Neural progenitor cell (in vitro differentiated cells): Measurements from ENCODE around the gene KANK4. TPM values are rescaled to one million over a fixed set of nuclear protein-coding genes. Genes with fewer than 3 reads are reported as not detected.

ENCODE experiments used
- DNase-seq: peaks from one replicate; pipeline ENCODE4 v3.0.0-alpha.2; 2016; ENCODE audit warnings: low spot score
- H2AFZ ChIP-seq: fragments of 200-600 bp; sonication (generic); replicated peaks from 2 replicates; pipeline ENCODE4 v1.6.1; 2016; ENCODE audit warnings: antibody characterized with exemption
- H3F3A ChIP-seq: fragments of 200-600 bp; sonication (generic); 2 replicates; pipeline ENCODE4 v1.6.1; 2016; ENCODE audit warnings: antibody characterized with exemption, low read depth
- H3K27ac ChIP-seq: fragments of 200-600 bp; sonication (generic); 2 replicates; pipeline ENCODE4 v1.5.1; 2016; ENCODE audit warnings: mild to moderate bottlenecking
- H3K27me3 ChIP-seq: fragments of 200-600 bp; sonication (generic); 2 replicates; pipeline ENCODE4 v1.6.1; 2016; ENCODE audit warnings: mild to moderate bottlenecking, moderate library complexity
- H3K36me3 ChIP-seq: fragments of 200-600 bp; sonication (generic); 2 replicates; pipeline ENCODE4 v1.5.1; 2016
- H3K4me1 ChIP-seq: fragments of 200-600 bp; sonication (generic); 2 replicates; pipeline ENCODE4 v1.6.1; 2016; ENCODE audit warnings: mixed run types
- H3K4me2 ChIP-seq: fragments of 200-600 bp; sonication (generic); 2 replicates; pipeline ENCODE4 v1.6.1; 2016
- H3K4me3 ChIP-seq: fragments of 200-600 bp; sonication (generic); 2 replicates; pipeline ENCODE4 v1.5.1; 2016
- H3K79me2 ChIP-seq: fragments of 200-600 bp; sonication (generic); 2 replicates; pipeline ENCODE4 v1.6.1; 2016; ENCODE audit warnings: low read depth
- H3K9ac ChIP-seq: fragments of 200-600 bp; sonication (generic); 2 replicates; pipeline ENCODE4 v1.6.1; 2016
- H3K9me3 ChIP-seq: fragments of 200-600 bp; sonication (generic); 2 replicates; pipeline ENCODE4 v1.5.1; 2016; ENCODE audit warnings: low read depth
- H4K20me1 ChIP-seq: fragments of 200-600 bp; sonication (generic); 2 replicates; pipeline ENCODE4 v1.6.1; 2016; ENCODE audit warnings: low read depth
- H3K27ac Mint-ChIP-seq: 3 replicates; pipeline ENCODE4 v1.8.0; 2021; ENCODE audit warnings: mixed read lengths
- H3K27me3 Mint-ChIP-seq: 2 replicates; pipeline ENCODE4 v1.8.0; 2022; ENCODE audit warnings: low read depth, mild to moderate bottlenecking, inconsistent platforms, moderate library complexity, mixed read lengths; ENCODE audit not compliant: insufficient read depth
- H3K36me3 Mint-ChIP-seq: 3 replicates; pipeline ENCODE4 v1.8.0; 2021; ENCODE audit warnings: mixed read lengths
- H3K4me1 Mint-ChIP-seq: 3 replicates; pipeline ENCODE4 v1.8.0; 2021; ENCODE audit warnings: mixed read lengths
- H3K4me3 Mint-ChIP-seq: 3 replicates; pipeline ENCODE4 v1.8.0; 2021; ENCODE audit warnings: mild to moderate bottlenecking, moderate library complexity, mixed read lengths
- H3K9me3 Mint-ChIP-seq: 3 replicates; pipeline ENCODE4 v1.8.0; 2020; ENCODE audit warnings: mixed read lengths
- CTCF ChIP-seq: fragments of 200-600 bp; sonication (generic); IDR thresholded peaks from 2 replicates; pipeline ENCODE4 v1.5.1; 2017; ENCODE audit warnings: antibody characterized with exemption, mild to moderate bottlenecking
- EZH2 ChIP-seq: fragments of 200-600 bp; sonication (generic); IDR thresholded peaks from 2 replicates; pipeline ENCODE4 v1.6.1; 2017; ENCODE audit warnings: antibody characterized with exemption, mild to moderate bottlenecking, moderate library complexity
- EZH2phosphoT487 ChIP-seq: fragments of 200-600 bp; sonication (generic); IDR thresholded peaks from 2 replicates; pipeline ENCODE4 v1.6.1; 2017; ENCODE audit warnings: antibody characterized with exemption
- total RNA-seq: library from RNA; depleted of rRNA; stranded (reverse); fragments of >200 nt; gene quantifications from 2 replicates; pipeline ENCODE4 v1.2.3, GENCODE V29; 2015; ENCODE audit warnings: low replicate concordance

Gene KANK4
- total RNA-seq, 1 donor from 2014 or later: not detected

GRCh38 chr1:62304975-62305374 is 14.3 kb downstream of the KANK4 start:
- H3K9me3 Mint-ChIP-seq: no peaks in the 10 kb centered on the region
- H4K20me1 ChIP-seq: no peaks in the 10 kb centered on the region
- H3K9ac ChIP-seq: no peak overlapping the region
- no peak overlapping the region for H3K27ac ChIP-seq
- no peak overlapping the region for H3K4me3 ChIP-seq
- H3K4me1 Mint-ChIP-seq: peaks cover 6% of the 10 kb centered on the region
- peaks cover 4% of the 10 kb centered on the region for H3K27me3 ChIP-seq
- H3K4me1 ChIP-seq: peaks cover 5% of the 10 kb centered on the region
- H3K9me3 ChIP-seq: no peaks in the 10 kb centered on the region
- no peak overlapping the region for H3K4me3 Mint-ChIP-seq
- H3K27ac Mint-ChIP-seq: no peak overlapping the region
- no peak overlapping the region for H2AFZ ChIP-seq
- no peak overlapping the region for H3K4me2 ChIP-seq
- peaks cover 13% of the 10 kb centered on the region for H3K27me3 Mint-ChIP-seq
- H3K36me3 Mint-ChIP-seq: no peaks in the 10 kb centered on the region
- no peak for DNase-seq
- no peaks in the 10 kb centered on the region for H3K36me3 ChIP-seq
- H3F3A ChIP-seq: no peaks in the 10 kb centered on the region
- TF ChIP-seq EZH2 (no peak), CTCF (no peak), EZH2phosphoT487 (no peak)
- H3K79me2 ChIP-seq: no peaks in the 10 kb centered on the region

- peaks cover 9% of the 10 kb centered on the region for H3K4me1 ChIP-seq
- no peak for DNase-seq
- no peaks in the 10 kb centered on the region for H4K20me1 ChIP-seq
- no peak overlapping the region for H3K4me3 ChIP-seq
- H3K9me3 ChIP-seq: no peaks in the 10 kb centered on the region
- Mint-ChIP-seq H3K4me3 (no peak overlapping the region), H3K27me3 (peaks cover 10% of the 10 kb centered on the region), H3K4me1 (peaks cover 5% of the 10 kb centered on the region), H3K36me3 (no peaks in the 10 kb centered on the region), H3K27ac (no peak overlapping the region), H3K9me3 (no peaks in the 10 kb centered on the region)
- no peak overlapping the region for H3K9ac ChIP-seq
- no peak overlapping the region for H3K4me2 ChIP-seq
- H2AFZ ChIP-seq: no peak overlapping the region
- no peaks in the 10 kb centered on the region for H3K36me3 ChIP-seq
- H3F3A ChIP-seq: no peaks in the 10 kb centered on the region
- no peak overlapping the region for H3K27ac ChIP-seq
- no peaks in the 10 kb centered on the region for H3K79me2 ChIP-seq
- H3K27me3 ChIP-seq: peaks cover 5% of the 10 kb centered on the region
- TF ChIP-seq CTCF (no peak), EZH2 (no peak), EZH2phosphoT487 (no peak)
These were observed 14.7 kb downstream of the KANK4 start for GRCh38 chr1:62304515-62304914.

GRCh38 chr1:62301726-62302390 is 17.4 kb downstream of the KANK4 start:
- Histone ChIP-seq H3K79me2 (no peaks in the 10 kb centered on the region), H4K20me1 (no peaks in the 10 kb centered on the region)

More at GRCh38 chr1:62301726-62302390, 17.4 kb downstream of the KANK4 start:
- no peaks in the 10 kb centered on the region for H3F3A ChIP-seq
- no peak for DNase-seq
- H3K4me2 ChIP-seq: no peak overlapping the region
- no peaks in the 10 kb centered on the region for H3K9me3 Mint-ChIP-seq
- peaks cover 5% of the 10 kb centered on the region for H3K27me3 ChIP-seq
- no peaks in the 10 kb centered on the region for H3K36me3 Mint-ChIP-seq
- no peak overlapping the region for H3K27ac Mint-ChIP-seq
- H3K4me1 Mint-ChIP-seq: peaks cover 15% of the 10 kb centered on the region
- H3K4me3 Mint-ChIP-seq: no peak overlapping the region
- no peak overlapping the region for H3K4me3 ChIP-seq
- no peak overlapping the region for H3K9ac ChIP-seq
- TF ChIP-seq EZH2 (no peak), CTCF (no peak), EZH2phosphoT487 (no peak)
- H3K36me3 ChIP-seq: no peaks in the 10 kb centered on the region
- H2AFZ ChIP-seq: no peak overlapping the region
- no peaks in the 10 kb centered on the region for H3K9me3 ChIP-seq
- H3K27me3 Mint-ChIP-seq: peaks cover 7% of the 10 kb centered on the region
- H3K4me1 ChIP-seq: peaks cover 13% of the 10 kb centered on the region
- no peak overlapping the region for H3K27ac ChIP-seq
